SK-N-SH (cell line): Measurements from ENCODE around the gene KY. TPM values are rescaled to one million over a fixed set of nuclear protein-coding genes. Genes with fewer than 3 reads are reported as not detected.

ENCODE experiments used
- CTCF ChIA-PET: fragments of 300-600, 350-600 bp; formaldehyde crosslinking; extraction: SDS; loops from one replicate; lab custom pipeline; 2021; lab: Yijun Ruan, JAX
- POLR2A ChIA-PET: fragments of 350-600 bp; sonication (Branson Sonifier 250); formaldehyde crosslinking; extraction: SDS; loops from one replicate; lab custom pipeline; 2020; ENCODE audit warnings: antibody characterized with exemption, inconsistent platforms; lab: Yijun Ruan, JAX
- DNase-seq: peaks from one replicate; pipeline ENCODE4 v3.0.0; 2012
- H2AFZ ChIP-seq: fragments of 200-600 bp; sonication (generic); 2 replicates; pipeline ENCODE4 v1.8.1; 2016; ENCODE audit warnings: antibody characterized with exemption, mild to moderate bottlenecking, low read depth
- H3F3A ChIP-seq: fragments of 200-600 bp; sonication (generic); replicated peaks from 2 replicates; pipeline ENCODE3; 2016; ENCODE audit warnings: antibody characterized with exemption, mild to moderate bottlenecking; ENCODE audit not compliant: insufficient read depth
- H3K27ac ChIP-seq, 2 experiments: fragments of 200-500 bp in 1 of 2; fragments of 200-600 bp in 1 of 2; sonication (Bioruptor generic) in 1 of 2; sonication (generic), shearing (Covaris generic) in 1 of 2; 2 replicates each; pipeline versions ENCODE4 v1.5.1 to v1.6.1; 2014 to 2016; ENCODE audit warnings: low read depth in 2 of 2, inconsistent platforms in 1 of 2, low read length in 1 of 2, mild to moderate bottlenecking in 1 of 2, mixed read lengths in 1 of 2
- H3K27me3 ChIP-seq: fragments of 200-600 bp; sonication (generic), shearing (Covaris generic); 2 replicates; pipeline ENCODE4 v1.6.1; 2016; ENCODE audit warnings: mixed run types; ENCODE audit not compliant: insufficient read depth
- H3K36me3 ChIP-seq, 2 experiments: fragments of 200-500 bp in 1 of 2; fragments of 200-600 bp in 1 of 2; sonication (Bioruptor generic) in 1 of 2; sonication (generic) in 1 of 2; replicated peaks in 1 of 2; 2 replicates each; pipeline versions ENCODE3 to v1.5.1; 2014 to 2016; ENCODE audit warnings: low read length in 1 of 2, mild to moderate bottlenecking in 1 of 2; ENCODE audit not compliant: insufficient read depth in 2 of 2, control insufficient read depth in 1 of 2
- H3K4me1 ChIP-seq, 2 experiments: fragments of 200-500 bp in 1 of 2; fragments of 200-600 bp in 1 of 2; sonication (Bioruptor generic) in 1 of 2; sonication (generic), shearing (Covaris generic) in 1 of 2; 2 replicates each; pipeline versions ENCODE4 v1.5.1 to v1.6.1; 2014 to 2016; ENCODE audit warnings: low read depth in 1 of 2, low read length in 1 of 2, mixed run types in 1 of 2; ENCODE audit not compliant: insufficient read depth in 2 of 2, control insufficient read depth in 1 of 2
- H3K4me2 ChIP-seq: fragments of 200-600 bp; sonication (generic), shearing (Covaris generic); 2 replicates; pipeline ENCODE4 v1.6.1; 2017; ENCODE audit warnings: mixed run types
- H3K4me3 ChIP-seq, 2 experiments: fragments of 200-500 bp in 1 of 2; fragments of 200-600 bp in 1 of 2; sonication (Bioruptor generic) in 1 of 2; sonication (generic), shearing (Covaris generic) in 1 of 2; 2 replicates each; pipeline versions ENCODE4 v1.5.1 to v1.8.1; 2014 to 2016; ENCODE audit warnings: low read depth in 2 of 2, inconsistent platforms in 1 of 2, low read length in 1 of 2, mild to moderate bottlenecking in 1 of 2, mixed read lengths in 1 of 2, moderate library complexity in 1 of 2
- H3K79me2 ChIP-seq: fragments of 200-600 bp; sonication (generic); 2 replicates; pipeline ENCODE4 v1.8.1; 2017; ENCODE audit warnings: mild to moderate bottlenecking; ENCODE audit not compliant: insufficient read depth
- H3K9ac ChIP-seq: fragments of 200-600 bp; sonication (generic); 2 replicates; pipeline ENCODE4 v1.6.1; 2017; ENCODE audit warnings: mixed run types
- H3K9me2 ChIP-seq: fragments of 200-600 bp; sonication (generic); 2 replicates; pipeline ENCODE4 v1.6.1; 2017; ENCODE audit warnings: mixed run types
- H3K9me3 ChIP-seq: fragments of 200-600 bp; sonication (generic); 2 replicates; pipeline ENCODE4 v1.6.1; 2017; ENCODE audit warnings: mixed run types, mild to moderate bottlenecking, moderate library complexity
- H4K20me1 ChIP-seq: fragments of 200-600 bp; sonication (generic); 2 replicates; pipeline ENCODE4 v1.6.1; 2017; ENCODE audit warnings: mild to moderate bottlenecking, mixed run types; ENCODE audit not compliant: insufficient read depth
- CTCF ChIP-seq: fragments of 200-600 bp; sonication (generic); IDR thresholded peaks from 2 replicates; pipeline ENCODE4 v1.6.1; 2017; ENCODE audit warnings: antibody characterized with exemption, mild to moderate bottlenecking, moderate library complexity
- EP300 ChIP-seq, 2 experiments: IDR thresholded peaks; 2 replicates each; pipeline versions ENCODE4 v1.4.0 to v1.6.1; 2012; ENCODE audit warnings: borderline replicate concordance in 1 of 2, low read depth in 1 of 2, low read length in 1 of 2
- FOSL2 ChIP-seq: IDR thresholded peaks from 2 replicates; pipeline ENCODE4 v1.4.0; 2012; ENCODE audit warnings: low read depth, mild to moderate bottlenecking, moderate library complexity, borderline replicate concordance
- FOXM1 ChIP-seq: IDR thresholded peaks from 2 replicates; pipeline ENCODE4 v1.4.0; 2012; ENCODE audit warnings: low read depth, mild to moderate bottlenecking
- GABPA ChIP-seq: IDR thresholded peaks from 2 replicates; pipeline ENCODE4 v1.4.0; 2012; ENCODE audit warnings: low read depth, mild to moderate bottlenecking
- GATA2 ChIP-seq: sonication (generic); formaldehyde crosslinking; IDR thresholded peaks from 2 replicates; pipeline ENCODE4 v1.5.0; 2020; ENCODE audit warnings: mild to moderate bottlenecking, missing genetic modification reagents
- MEF2A ChIP-seq: IDR thresholded peaks from 2 replicates; pipeline ENCODE4 v1.4.0; 2012; ENCODE audit warnings: low read depth, borderline replicate concordance
- MXI1 ChIP-seq: IDR thresholded peaks from 2 replicates; pipeline ENCODE4 v1.6.1; 2012; ENCODE audit warnings: mild to moderate bottlenecking, low read depth, low read length, improper control_type of control experiment
- NFIC ChIP-seq: IDR thresholded peaks from 2 replicates; pipeline ENCODE4 v1.4.0; 2012; ENCODE audit warnings: borderline replicate concordance
- POLR2AphosphoS5 ChIP-seq: IDR thresholded peaks from 2 replicates; pipeline ENCODE4 v1.6.1; 2012; ENCODE audit warnings: low read depth, low read length
- RCOR1 ChIP-seq: fragments of 150-350 bp; IDR thresholded peaks from 2 replicates; pipeline ENCODE4 v1.6.1; 2017; ENCODE audit warnings: antibody characterized with exemption, low read length
- REST ChIP-seq: IDR thresholded peaks from 2 replicates; pipeline ENCODE4 v1.6.1; 2012; ENCODE audit warnings: mild to moderate bottlenecking, low read depth, low read length, moderate library complexity
- SIN3A ChIP-seq: IDR thresholded peaks from 2 replicates; pipeline ENCODE4 v1.6.1; 2012; ENCODE audit warnings: low read depth, mild to moderate bottlenecking, low read length, moderate library complexity, borderline replicate concordance
- TCF12 ChIP-seq: IDR thresholded peaks from 2 replicates; pipeline ENCODE4 v1.4.0; 2012
- USF2 ChIP-seq: fragments of 150-350 bp; IDR thresholded peaks from 2 replicates; pipeline ENCODE4 v1.6.1; 2017; ENCODE audit warnings: antibody characterized with exemption, low read length, low read depth, borderline replicate concordance
- YY1 ChIP-seq: IDR thresholded peaks from 2 replicates; pipeline ENCODE4 v1.4.0; 2012; ENCODE audit warnings: low read depth, mild to moderate bottlenecking
- WGBS: methylation state at CpG from one replicate; pipeline ENCODE4 v1.1.6; 2017; ENCODE audit warnings: low lambda C conversion rate; 5-methylcytosine and 5-hydroxymethylcytosine counted together
- polyA plus RNA-seq, 3 experiments: library from polyadenylated mRNA; depleted of rRNA; stranded (reverse); fragments of >200 nt; gene quantifications; 2 replicates each; pipeline ENCODE4 v1.2.3, GENCODE V29; 2012

KY gene
- polyA plus RNA-seq, 1 of the 3 experiments (the other 2 are of a cell fraction): 2.4 TPM

GRCh38 chr3:134613006-134613520, 37.8 kb downstream of the KY start:
- Histone ChIP-seq H3K9ac (no peak overlapping the region), H3K27ac (no peak overlapping the region), H3F3A (no peaks in the 10 kb centered on the region), H3K4me2 (no peak overlapping the region), H3K36me3 (no peaks in the 10 kb centered on the region), H3K4me3 (no peak overlapping the region), H3K4me1 (peaks cover 0 to 21% of the 10 kb centered on the region in 2 experiments; a peak in 1 of 4 replicates), H3K9me3 (no peaks in the 10 kb centered on the region), H2AFZ (no peak overlapping the region), H3K79me2 (no peaks in the 10 kb centered on the region), H3K27me3 (no peaks in the 10 kb centered on the region), H4K20me1 (no peaks in the 10 kb centered on the region), H3K9me2 (no peaks in the 10 kb centered on the region)
- WGBS: 87% methylated on average over 6 of the region's 6 CpGs
- TF ChIP-seq MEF2A (no peak), GABPA (no peak), REST (no peak), GATA2 (CRISPR knock-in tag) (no peak), FOSL2 (no peak), SIN3A (no peak), EP300 (IDR thresholded peaks at IDR 0.05; ENCODE audit: borderline replicate concordance in 1 of 2, low read depth in 1 of 2, low read length in 1 of 2) (no peak), RCOR1 (no peak), MXI1 (no peak), NFIC (no peak), YY1 (no peak), POLR2AphosphoS5 (no peak), USF2 (no peak), CTCF (no peak), FOXM1 (no peak), TCF12 (no peak)
- DNase-seq: no peak
- POLR2A ChIA-PET: no interaction called here
- CTCF ChIA-PET: interaction anchor here (8.0 kb wide), 1 partner anchor 12 kb away, joined by 55 read pairs; no protein-coding TSS in a partner anchor
